Natural killer cell (primary cell): ENCODE data around the gene ACAA2. TPM values are rescaled to one million over a fixed set of nuclear protein-coding genes. Genes with fewer than 3 reads are reported as not detected.

Source experiments
- ATAC-seq, 3 donors: fragments of 150-1000 bp in 2 of 3; fragments of 200-7000 bp in 1 of 3; cut with Tn5 transposase; 1 replicate in 1 of 3; 2 replicates in 2 of 3; pipeline ENCODE4 v1.10.0; 2021; ENCODE audit warnings: mild to moderate bottlenecking in 2 of 3, moderate library complexity in 2 of 3
- DNase-seq, 2 donors: peaks; one replicate each; pipeline versions ENCODE4 v3.0.0 to v3.0.0-alpha.2; 2013 to 2021; ENCODE audit warnings: mixed read lengths in 1 of 2
- H3K27ac ChIP-seq: one replicate; pipeline ENCODE4 v1.5.1; 2013; ENCODE audit warnings: mild to moderate bottlenecking, low read length
- H3K27me3 ChIP-seq: one replicate; pipeline ENCODE4 v1.6.1; 2013; ENCODE audit warnings: low read length; ENCODE audit not compliant: control insufficient read depth, insufficient read depth
- H3K36me3 ChIP-seq: one replicate; pipeline ENCODE4 v1.6.1; 2013; ENCODE audit warnings: low read length; ENCODE audit not compliant: control insufficient read depth, insufficient read depth
- H3K4me1 ChIP-seq: one replicate; pipeline ENCODE4 v1.6.1; 2013; ENCODE audit warnings: low read length; ENCODE audit not compliant: control insufficient read depth, insufficient read depth
- H3K4me3 ChIP-seq: one replicate; pipeline ENCODE4 v1.5.1; 2013; ENCODE audit warnings: low read length
- H3K9me3 ChIP-seq: one replicate; pipeline ENCODE4 v1.6.1; 2013; ENCODE audit warnings: low read length; ENCODE audit not compliant: control insufficient read depth, insufficient read depth
- H3K27ac Mint-ChIP-seq, 2 donors: one replicate each; pipeline ENCODE4 v1.8.0; 2022; ENCODE audit warnings: mild to moderate bottlenecking in 2 of 2, mixed read lengths in 2 of 2, moderate library complexity in 1 of 2
- H3K27me3 Mint-ChIP-seq, 2 donors: one replicate each; pipeline ENCODE4 v1.8.0; 2022; ENCODE audit warnings: low read depth in 2 of 2, mixed read lengths in 2 of 2
- H3K36me3 Mint-ChIP-seq: one replicate; pipeline ENCODE4 v1.8.0; 2022; ENCODE audit warnings: mixed read lengths
- H3K4me1 Mint-ChIP-seq, 2 donors: one replicate each; pipeline ENCODE4 v1.8.0; 2022; ENCODE audit warnings: mixed read lengths in 2 of 2
- H3K4me3 Mint-ChIP-seq: one replicate; pipeline ENCODE4 v1.8.0; 2022; ENCODE audit warnings: mild to moderate bottlenecking, moderate library complexity, mixed read lengths
- H3K9me3 Mint-ChIP-seq, 2 donors: one replicate each; pipeline ENCODE4 v1.8.0; 2022; ENCODE audit warnings: mixed read lengths in 2 of 2
- WGBS: methylation state at CpG from one replicate; pipeline ENCODE4 v1.1.7; 2013; ENCODE audit warnings: missing lambda C conversion rate; ENCODE audit not compliant: insufficient coverage; 5-methylcytosine and 5-hydroxymethylcytosine counted together
- intact Hi-C: fragments of 100-400 bp; cut with micrococcal nuclease; formaldehyde crosslinking; loops from one replicate; pipeline ENCODE4 v1.14.2; 2022
- total RNA-seq, 4 donors: library from RNA; stranded (reverse); fragments of 120-200 nt in 1 of 4; gene quantifications; one replicate each; pipeline versions ENCODE4 v1.2.3 to v1.2.4, GENCODE V29; 2013 to 2022
- TF ChIP-seq, protein P1 (sequence below): fragments of 200-600 bp; IDR thresholded peaks from one replicate; pipeline ENCODE4 v1.8.0; 2022; ENCODE audit warnings: antibody characterized with exemption

Gene ACAA2
- total RNA-seq: 10 to 100 TPM; 47.0 to 71.7 (median 59.2) TPM
- 82.2 TPM for total RNA-seq (2013)

GRCh38 chr18:49813319-49814146 is at the start of gene ACAA2:
Gene ACAA2, minus strand, starts transcription at chr18:49813533. Its CDS starts 49 bp downstream, at chr18:49813484.
- peak within 1 kb of the TSS; percentile 99 for H3K27ac ChIP-seq
- H3K4me3 ChIP-seq: peak within 1 kb of the TSS; percentile 93
- peak within 1 kb of the TSS; percentile 77 to 99 for H3K27ac Mint-ChIP-seq
- peak; percentile 83 to 88 for DNase-seq
- intact Hi-C loops: loop anchor here (2.0 to 10.0 kb wide), 5 partner anchors 29 to 979 kb away; partner anchors contain the start of genes C18orf32 and MBD1
- H3K36me3 Mint-ChIP-seq: peaks cover 18% of the 10 kb centered on the region
- peak within 1 kb of the TSS; percentile 99 for H3K4me3 Mint-ChIP-seq
- H3K36me3 ChIP-seq: no peaks in the 10 kb centered on the region
- TF ChIP-seq, protein P1, sequence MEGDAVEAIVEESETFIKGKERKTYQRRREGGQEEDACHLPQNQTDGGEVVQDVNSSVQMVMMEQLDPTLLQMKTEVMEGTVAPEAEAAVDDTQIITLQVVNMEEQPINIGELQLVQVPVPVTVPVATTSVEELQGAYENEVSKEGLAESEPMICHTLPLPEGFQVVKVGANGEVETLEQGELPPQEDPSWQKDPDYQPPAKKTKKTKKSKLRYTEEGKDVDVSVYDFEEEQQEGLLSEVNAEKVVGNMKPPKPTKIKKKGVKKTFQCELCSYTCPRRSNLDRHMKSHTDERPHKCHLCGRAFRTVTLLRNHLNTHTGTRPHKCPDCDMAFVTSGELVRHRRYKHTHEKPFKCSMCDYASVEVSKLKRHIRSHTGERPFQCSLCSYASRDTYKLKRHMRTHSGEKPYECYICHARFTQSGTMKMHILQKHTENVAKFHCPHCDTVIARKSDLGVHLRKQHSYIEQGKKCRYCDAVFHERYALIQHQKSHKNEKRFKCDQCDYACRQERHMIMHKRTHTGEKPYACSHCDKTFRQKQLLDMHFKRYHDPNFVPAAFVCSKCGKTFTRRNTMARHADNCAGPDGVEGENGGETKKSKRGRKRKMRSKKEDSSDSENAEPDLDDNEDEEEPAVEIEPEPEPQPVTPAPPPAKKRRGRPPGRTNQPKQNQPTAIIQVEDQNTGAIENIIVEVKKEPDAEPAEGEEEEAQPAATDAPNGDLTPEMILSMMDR: no peak
- H3K9me3 Mint-ChIP-seq: peaks cover 0 to 2% of the 10 kb centered on the region in 2 donors
- peaks cover 82 to 83% of the 10 kb centered on the region in 2 donors for H3K4me1 Mint-ChIP-seq
- under 1% methylated on average over 74 of the region's 74 CpGs for WGBS
- peaks cover 8% of the 10 kb centered on the region for H3K9me3 ChIP-seq
- H3K4me1 ChIP-seq: peaks cover 35% of the 10 kb centered on the region
- H3K27me3 Mint-ChIP-seq: no peaks in the 10 kb centered on the region
- no peaks in the 10 kb centered on the region for H3K27me3 ChIP-seq
- peak; percentile 77 to 90 (median 83) for ATAC-seq

DNA sequence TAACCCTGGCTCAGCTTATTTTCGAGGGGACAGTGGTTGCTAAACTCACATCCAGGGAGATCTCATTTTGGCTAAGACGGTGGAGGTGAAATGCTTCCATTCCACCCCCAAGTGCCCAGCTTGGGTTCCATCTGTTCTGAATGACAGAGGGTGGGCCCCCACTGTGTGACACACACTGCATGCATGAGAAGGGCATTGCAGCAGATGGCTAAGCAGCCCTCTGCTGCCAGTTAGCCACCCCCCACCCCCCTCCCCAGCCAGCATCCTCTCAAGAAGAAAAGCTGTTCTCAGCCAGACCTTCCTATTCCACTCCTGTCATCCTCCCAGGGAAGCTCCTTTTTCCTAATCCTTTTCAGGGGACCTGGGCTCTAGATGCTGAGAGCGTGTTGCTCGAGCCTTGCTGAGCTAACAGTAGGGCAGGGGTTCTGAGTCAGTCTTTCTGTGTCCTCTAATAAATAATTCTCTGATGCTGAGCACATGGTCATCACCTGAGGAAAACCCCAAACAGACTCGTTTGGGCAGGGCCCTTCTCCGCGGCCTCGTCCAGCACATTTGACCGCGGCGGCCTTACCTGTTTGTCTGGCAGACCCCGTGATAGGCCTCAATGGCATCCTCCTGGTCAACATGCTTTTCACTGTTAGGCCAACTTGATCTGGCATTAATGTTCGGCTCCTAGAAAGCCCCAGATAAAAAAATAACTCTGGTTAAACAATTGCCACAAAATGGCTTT is 49.5 kb upstream of the ACAA2 start:
- no peaks in the 10 kb centered on the region for H3K9me3 ChIP-seq
- H3K9me3 Mint-ChIP-seq: no peaks in the 10 kb centered on the region
- H3K27me3 Mint-ChIP-seq: peaks cover 8 to 12% of the 10 kb centered on the region in 2 donors
- intact Hi-C loops: loop anchor here (1.0 kb wide), 1 partner anchor 304 kb away; no protein-coding TSS in a partner anchor
- H3K4me3 Mint-ChIP-seq: no peak overlapping the region
- peaks cover 7 to 9% of the 10 kb centered on the region in 2 donors for H3K4me1 Mint-ChIP-seq
- no peaks in the 10 kb centered on the region for H3K36me3 Mint-ChIP-seq
- H3K27ac Mint-ChIP-seq: no peak overlapping the region
- H3K36me3 ChIP-seq: no peaks in the 10 kb centered on the region
- no peak for DNase-seq
- H3K27me3 ChIP-seq: no peaks in the 10 kb centered on the region
- WGBS: 91% methylated on average over 13 of the region's 13 CpGs
- no peak overlapping the region for H3K27ac ChIP-seq
- no peak for ATAC-seq
- no peak overlapping the region for H3K4me3 ChIP-seq
- TF ChIP-seq, protein P1: no peak
- H3K4me1 ChIP-seq: peaks cover 6% of the 10 kb centered on the region

- no peaks in the 10 kb centered on the region for H3K36me3 Mint-ChIP-seq
- H3K27me3 Mint-ChIP-seq: peaks cover 8% of the 10 kb centered on the region in 2 donors
- no peak for ATAC-seq
- Histone ChIP-seq H3K4me1 (peaks cover 6% of the 10 kb centered on the region), H3K4me3 (no peak overlapping the region), H3K27ac (no peak overlapping the region), H3K9me3 (no peaks in the 10 kb centered on the region), H3K36me3 (no peaks in the 10 kb centered on the region), H3K27me3 (no peaks in the 10 kb centered on the region)
- no peak overlapping the region for H3K4me3 Mint-ChIP-seq
- H3K27ac Mint-ChIP-seq: no peak overlapping the region
- no peaks in the 10 kb centered on the region for H3K9me3 Mint-ChIP-seq
- intact Hi-C loops: loop anchor here (1.0 kb wide), 2 partner anchors 302 to 1186 kb away; no protein-coding TSS in a partner anchor
- DNase-seq: peak in 1 of 2 donors; percentile 50
- H3K4me1 Mint-ChIP-seq: peaks cover 7 to 9% of the 10 kb centered on the region in 2 donors
- TF ChIP-seq, protein P1: no peak
- 48% methylated on average over 3 of the region's 3 CpGs for WGBS
Observed at GRCh38 chr18:49861659-49862058, 48.3 kb upstream of the ACAA2 start.
